HG03520 (cell line): Measurements from ENCODE around the gene TENM3.

Source experiments
- ATAC-seq: cut with Tn5 transposase; IDR thresholded peaks from one replicate; pipeline ENCODE4 v1.9.1; 2021; ENCODE audit warnings: mild to moderate bottlenecking, moderate library complexity; ENCODE audit not compliant: unreplicated experiment

TENM3 gene

DNA sequence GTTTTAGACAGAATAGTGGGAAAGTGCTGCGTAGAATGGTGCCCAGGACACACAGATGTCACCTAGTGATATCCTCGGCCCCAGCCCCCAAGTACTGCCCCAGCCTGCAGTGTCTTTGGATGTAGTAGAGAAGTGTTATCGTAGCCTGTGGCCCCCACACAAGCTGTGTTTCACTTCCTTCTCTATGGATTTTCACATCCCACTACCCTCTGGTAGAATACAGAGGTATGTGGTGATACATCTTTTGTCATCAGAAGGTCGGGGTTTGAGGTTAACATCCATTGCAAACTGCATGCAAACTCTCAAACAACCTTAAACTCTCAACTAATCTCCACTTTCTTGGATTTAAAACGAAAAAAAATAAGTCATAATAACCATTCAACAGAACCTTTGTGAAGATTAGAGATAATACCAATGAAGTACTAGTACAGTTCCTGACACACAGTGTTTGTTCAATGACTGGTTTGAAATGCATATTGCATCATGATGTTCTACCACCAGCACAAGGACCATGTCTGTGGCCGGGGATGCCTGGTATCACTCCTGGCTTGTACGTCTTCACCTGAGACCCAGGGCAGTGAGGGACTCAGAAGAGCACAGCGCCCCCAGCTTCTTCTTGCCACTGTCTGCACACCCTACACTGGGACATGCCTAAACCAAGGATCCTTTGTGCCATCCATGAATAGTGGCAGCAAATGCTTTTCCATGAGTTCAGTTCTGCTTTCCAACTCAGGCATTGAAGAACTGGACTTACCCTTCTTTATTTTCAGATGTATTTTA, 406.7 kb downstream of the TENM3 start:
- ATAC-seq: no peak

DNA sequence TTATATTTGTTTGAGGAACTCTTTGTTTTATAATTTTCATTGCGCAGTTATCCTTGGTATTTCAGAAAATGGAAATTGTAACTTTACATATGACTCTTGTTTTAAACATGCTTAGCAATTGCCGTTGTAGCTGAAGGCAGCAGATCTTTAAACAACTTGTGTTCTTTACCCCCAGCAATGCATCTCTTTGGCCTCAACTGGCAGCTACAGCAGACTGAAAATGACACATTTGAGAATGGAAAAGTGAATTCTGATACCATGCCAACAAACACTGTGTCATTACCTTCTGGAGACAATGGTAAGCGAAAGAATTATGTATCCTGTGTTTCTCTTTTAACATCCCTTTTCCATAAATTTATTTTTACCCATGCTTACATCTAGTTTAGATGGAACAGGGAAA, 410.4 kb downstream of the TENM3 start:
- no peak for ATAC-seq

DNA sequence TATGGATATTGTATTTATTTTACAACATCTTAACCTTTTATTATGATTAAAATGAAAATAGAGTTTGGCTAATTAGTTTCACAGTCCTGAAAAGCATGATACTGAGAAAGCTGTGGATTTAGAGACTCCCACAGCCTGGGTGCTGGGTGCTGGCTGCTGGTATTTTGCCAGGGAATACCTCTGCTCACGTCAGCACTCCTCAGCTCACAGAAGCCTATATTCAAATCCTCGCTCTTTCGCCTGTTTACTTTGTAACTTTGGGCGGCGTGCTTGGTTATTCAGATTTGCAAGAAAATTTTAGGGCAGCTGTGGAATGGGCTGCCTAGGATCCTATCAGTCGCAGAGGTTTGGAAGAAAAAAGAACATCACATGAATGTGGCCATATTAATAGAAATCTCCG, 412.1 kb downstream of the TENM3 start:
- ATAC-seq: no peak

DNA sequence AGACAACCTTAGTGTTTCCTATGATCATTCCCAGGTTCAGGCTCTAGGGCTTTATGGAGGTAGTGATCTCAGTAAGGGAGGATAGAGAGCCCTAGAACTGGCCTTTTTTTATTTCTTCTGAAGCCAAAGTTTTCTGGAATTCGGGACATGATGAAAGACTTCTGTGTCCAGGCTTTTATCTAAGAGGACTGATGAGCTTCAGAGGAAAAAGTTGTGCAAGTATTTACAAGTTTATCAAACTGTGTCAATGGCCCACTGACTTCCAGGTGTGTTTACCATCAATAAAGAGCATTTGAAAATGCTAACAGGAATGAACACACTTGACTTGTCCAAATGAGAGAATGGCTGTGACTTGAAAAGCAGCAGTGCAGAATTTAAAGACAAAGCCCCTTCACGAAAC, 419.3 kb downstream of the TENM3 start:
- ATAC-seq: no peak

DNA sequence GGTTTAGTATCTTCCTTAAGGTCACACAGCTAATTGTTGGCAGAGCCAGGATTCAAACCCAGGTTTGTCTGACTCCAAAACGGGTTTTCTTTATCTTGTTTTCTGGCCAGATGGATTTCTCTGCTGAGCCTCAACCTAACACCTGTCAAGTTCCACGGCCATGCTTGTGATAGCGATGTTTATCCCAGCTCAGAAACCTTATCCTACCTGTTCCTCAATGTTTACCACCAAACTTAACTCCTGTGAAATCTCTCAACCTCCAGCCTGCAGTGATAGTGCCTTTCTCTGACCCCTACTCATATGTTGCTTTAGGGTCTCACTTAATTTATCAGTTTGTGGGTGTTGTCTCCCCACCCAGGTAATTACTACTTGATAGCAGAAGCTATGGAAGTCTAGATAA, 428.0 kb downstream of the TENM3 start:
- ATAC-seq: no peak

DNA sequence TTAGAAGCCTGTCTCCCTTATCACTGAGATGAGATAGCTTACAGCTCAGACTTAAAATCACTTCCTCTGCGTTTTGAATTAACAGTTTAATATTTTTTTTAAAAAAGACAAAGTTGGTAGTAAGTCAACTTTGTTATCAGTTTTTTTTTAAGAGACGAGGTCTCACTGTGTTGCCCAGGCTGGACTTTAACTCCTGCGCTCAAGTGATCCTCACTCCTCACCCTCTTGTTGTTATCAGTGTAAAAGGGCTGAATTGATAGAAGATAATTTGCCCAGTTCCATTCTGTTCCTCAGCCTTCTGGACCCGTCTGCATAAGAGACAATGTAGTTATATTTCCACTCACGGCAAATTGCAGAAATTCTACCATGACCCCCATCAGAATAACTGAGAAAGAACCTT, 428.5 kb downstream of the TENM3 start:
- ATAC-seq: no peak

DNA sequence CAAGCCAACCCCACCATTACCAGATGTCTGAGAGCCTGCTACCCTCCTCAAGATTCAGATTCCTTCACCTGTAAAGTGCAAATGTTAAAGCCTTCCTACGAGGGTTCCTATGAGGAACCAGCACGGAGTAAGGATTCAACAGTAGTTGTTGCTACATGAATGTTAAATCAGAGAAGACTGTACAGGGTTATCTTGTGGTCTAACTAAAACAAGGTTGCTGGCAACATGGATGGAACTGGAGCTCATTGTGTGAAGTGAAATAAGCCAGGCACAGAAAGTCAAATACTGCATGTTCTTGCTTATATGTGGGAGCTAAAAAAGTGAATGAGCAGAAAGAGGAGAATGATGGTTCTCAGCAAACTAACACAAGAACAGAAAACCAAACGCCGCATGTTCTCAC, 435.4 kb downstream of the TENM3 start:
- ATAC-seq: no peak

DNA sequence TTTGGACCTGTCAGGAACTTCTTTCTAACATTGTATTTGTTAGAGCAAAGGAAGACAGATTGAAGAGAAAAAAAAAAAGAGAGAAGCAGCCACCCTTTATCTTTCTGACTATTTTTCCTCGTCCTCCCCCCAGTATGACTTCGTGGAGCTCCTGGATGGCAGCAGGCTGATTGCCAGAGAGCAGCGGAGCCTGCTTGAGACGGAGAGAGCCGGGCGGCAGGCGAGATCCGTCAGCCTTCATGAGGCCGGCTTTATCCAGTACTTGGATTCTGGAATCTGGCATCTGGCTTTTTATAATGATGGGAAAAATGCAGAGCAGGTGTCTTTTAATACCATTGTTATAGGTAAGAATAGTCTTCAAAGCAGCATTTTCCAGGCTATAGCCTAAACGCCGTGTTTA, 436.3 kb downstream of the TENM3 start:
- ATAC-seq: no peak

DNA sequence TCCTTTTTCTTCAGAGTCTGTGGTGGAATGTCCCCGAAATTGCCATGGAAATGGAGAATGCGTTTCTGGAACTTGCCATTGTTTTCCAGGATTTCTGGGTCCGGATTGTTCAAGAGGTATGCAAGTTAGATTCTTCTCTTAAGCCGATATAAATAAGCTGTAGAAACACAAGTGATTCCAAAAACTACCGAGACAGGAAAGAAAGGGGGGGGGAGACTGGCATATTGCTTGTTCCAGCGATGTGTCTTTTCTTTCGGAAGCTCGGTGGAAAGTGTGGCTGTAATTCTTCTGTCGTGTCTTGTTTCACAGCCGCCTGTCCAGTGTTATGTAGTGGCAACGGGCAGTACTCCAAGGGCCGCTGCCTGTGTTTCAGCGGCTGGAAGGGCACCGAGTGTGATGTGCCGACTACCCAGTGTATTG, 437.0 kb downstream of the TENM3 start:
- no peak for ATAC-seq

DNA sequence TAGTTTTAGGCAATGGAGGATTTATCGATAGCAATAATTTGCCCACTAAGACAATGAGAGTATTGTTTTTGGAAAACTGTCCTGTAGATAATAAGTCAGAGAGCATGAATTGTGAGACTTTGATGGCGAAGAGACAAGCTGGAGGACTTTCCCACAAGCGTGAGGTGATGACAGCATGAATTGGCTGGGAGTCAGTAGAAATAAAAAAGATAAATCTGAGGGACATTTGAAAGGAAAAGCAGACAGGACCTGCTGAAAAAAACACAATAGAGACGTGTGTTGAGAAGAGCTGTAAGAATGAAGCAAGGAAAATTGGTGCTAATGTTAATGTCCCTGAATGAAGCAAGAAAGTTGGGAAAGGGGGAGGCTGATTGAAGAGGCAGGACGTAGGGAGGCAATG, 440.5 kb downstream of the TENM3 start:
- ATAC-seq: no peak

DNA sequence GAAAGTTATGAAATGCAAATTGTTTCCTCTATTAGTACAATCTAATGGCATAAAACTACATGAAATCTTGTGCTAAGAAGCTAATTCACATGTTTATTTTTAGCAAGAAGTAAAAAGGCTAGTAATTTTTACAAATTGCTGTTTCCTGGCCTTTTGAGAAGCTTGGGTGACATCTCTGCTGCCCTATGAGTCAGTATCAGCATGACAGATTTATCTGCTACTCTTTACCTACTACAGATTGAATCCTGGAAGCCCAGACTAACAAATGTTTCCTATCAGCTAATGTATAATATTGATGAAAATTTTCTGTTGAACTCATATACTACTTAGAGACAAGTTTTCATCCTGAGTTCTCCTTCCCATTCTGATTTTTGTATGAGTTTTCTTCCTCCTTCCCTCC, 441.6 kb downstream of the TENM3 start:
- ATAC-seq: no peak

DNA sequence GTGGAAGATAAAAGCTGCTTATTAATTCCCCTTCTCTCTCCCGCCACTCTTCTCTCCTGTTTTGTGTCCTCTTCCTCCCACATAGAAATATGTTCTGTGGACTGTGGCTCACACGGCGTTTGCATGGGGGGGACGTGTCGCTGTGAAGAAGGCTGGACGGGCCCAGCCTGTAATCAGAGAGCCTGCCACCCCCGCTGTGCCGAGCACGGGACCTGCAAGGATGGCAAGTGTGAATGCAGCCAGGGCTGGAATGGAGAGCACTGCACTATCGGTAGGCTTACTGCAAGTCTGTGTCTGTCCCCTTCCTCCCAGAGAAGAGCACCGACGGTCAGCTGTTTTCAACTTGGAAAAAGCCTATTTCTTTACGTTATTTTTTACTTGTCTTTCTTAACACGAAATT, 444.9 kb downstream of the TENM3 start:
- ATAC-seq: no peak

DNA sequence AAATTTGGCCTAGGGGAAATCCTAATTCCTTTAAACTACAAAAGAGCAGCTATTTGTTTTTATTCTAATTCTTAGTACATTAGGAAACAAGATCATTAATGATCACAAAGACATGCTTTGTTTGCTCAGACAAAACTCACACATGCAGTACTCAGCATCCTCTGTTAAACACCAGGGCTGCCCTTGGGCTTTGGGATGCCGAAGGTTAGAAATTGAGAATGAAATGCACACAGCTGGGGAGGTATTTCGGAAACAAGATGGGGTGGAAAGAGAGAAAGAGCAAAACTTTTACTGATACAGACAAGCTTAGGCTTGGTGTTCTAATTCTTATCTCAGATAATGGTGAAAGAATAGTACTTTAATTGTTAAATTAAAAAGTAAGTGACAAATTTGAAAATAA, 451.3 kb downstream of the TENM3 start:
- ATAC-seq: no peak

DNA sequence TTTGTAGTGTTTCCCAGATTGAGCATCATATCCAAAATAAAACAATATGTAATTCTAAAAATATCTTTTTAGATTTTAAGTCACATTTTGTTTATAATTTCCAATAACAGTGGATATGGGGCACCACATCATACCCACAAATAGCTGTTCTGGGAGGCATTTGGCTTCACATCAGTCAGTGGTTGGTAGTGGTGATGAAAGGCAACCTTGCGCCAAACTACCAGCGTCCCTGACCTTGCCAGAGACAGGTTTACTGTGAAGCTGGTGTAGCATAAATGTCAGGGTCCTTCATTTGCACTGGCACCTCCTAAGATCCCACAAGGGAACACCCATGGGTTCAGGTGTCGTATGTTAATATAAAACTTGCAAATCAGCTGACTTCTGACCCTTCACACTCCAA, 451.8 kb downstream of the TENM3 start:
- ATAC-seq: no peak

DNA sequence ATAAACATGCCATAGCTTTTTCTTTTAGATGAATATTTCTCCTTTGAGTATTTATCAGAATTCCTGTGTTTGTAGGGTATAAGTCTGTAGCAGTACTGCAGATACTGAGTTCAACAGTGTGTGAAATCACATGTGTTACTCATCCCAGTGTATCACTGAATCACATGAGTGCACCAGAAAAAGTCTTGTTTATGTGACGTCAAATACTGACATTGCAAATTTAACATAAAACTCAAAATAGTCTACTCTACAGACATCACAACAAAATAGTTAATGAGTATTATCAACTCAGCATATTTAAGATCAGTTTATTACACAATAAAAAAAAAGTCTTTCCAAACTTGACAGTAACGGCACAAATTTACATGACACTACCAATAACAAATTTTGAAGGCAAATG, 452.6 kb downstream of the TENM3 start:
- no peak for ATAC-seq

DNA sequence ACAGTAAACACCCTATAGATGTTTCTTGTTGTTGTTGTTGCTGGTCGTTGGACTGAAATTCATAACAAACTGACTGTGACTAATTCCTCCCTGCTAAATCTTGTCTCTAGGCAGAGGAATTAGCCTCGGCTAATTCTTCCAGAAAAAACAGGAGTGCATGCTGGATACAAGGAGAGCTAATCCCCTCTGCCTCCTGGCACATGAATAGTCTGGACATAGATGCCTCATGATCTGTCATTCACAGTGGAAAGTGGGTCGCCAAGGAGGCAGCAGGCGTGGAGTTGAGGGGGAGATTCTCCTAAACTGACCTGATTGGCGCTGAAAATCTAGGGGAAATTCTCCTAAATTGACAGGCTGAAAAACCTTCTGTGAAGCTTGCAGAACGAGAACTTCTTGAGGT, 453.9 kb downstream of the TENM3 start:
- ATAC-seq: no peak

DNA sequence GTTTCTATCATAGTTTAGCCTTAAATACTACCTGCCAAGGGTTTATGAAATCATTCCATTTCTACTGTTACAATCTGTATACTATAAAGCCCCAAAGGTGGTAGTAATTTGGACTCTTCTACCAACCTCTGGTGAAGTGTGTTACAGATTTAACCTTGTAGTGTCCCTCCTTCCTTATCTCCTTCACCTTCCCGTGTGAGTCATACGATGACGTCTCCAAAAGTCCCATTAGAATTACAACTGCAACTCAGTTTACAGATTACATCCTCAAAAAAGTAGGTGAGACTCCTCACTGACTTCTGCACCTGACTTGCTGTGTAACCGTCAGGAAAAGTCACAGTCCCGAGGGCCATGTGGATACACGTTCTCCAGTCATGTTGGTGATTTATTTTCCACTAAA, 455.0 kb downstream of the TENM3 start:
- no peak for ATAC-seq

DNA sequence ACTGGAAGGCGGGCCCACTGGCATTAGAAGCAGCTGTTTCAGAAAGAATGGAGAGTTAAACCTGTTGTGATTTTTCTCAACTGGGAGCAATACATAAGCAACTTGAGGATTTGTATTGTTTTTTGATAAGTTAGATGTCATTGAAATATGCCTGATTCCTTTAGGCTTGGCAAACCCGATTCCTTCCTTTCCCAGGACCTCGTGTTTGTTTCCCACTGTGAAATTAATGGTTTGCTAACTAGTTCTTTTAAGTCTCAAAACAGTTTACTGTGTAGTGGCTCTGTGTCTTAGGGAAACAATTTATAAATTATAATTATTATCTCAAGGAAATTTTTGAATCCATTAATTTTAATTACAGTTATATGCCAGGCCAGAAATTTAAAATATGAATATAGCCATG, 456.0 kb downstream of the TENM3 start:
- no peak for ATAC-seq

DNA sequence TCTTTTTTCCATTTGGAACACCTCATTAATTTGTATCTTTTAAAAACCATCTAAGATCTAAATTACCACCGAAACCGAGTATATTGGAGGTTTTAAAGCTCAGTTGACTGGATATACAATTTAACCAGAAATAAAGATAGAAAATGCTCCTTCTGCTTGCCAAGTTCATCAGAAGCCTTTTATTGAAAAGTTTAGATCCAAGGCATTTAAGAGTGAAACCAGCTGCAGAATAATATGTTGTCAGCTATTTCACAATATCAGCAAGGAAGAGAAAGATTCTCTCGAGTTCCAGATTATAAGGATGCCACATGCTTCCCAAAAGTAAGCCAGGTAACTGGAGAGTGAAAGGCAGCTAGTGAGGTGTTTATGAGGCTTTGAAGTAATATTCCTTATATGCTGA, 456.6 kb downstream of the TENM3 start:
- ATAC-seq: no peak

DNA sequence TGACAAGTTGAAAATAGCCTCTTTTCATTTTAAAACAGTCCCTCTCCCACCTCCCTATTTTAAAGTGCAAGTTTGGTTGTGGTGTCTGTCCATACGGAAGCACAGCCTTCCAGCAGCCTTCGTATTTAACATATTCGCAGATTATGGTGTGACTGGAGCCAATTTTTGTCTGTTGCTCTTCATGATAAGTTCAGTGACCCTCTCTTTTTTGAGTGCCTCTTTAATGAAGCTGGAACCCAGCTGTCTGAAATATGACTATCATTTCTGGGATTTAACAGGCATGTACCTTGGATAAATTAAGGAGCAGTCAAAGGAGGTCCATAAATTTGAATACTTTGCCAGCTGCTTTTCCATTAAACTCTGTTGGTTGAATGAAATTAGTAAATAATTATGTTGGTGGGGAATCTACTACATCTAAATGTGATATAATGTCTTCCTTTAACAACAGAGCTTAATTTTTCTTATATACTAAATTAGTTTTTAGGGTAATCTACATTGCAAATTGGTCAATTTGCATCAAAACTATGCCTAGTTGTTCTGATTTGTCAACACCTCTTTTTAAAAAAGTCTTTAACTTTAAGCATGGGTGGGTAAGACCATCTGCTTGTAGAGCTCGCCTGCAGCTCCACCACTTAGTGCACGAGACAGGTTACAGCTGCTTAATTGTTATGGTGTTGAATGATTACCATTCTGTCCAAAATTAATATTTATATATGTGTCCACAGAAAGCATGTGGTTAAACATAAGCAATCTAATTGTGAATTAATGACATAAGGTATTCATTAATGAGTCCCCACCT, 457.4 kb downstream of the TENM3 start:
- no peak for ATAC-seq

DNA sequence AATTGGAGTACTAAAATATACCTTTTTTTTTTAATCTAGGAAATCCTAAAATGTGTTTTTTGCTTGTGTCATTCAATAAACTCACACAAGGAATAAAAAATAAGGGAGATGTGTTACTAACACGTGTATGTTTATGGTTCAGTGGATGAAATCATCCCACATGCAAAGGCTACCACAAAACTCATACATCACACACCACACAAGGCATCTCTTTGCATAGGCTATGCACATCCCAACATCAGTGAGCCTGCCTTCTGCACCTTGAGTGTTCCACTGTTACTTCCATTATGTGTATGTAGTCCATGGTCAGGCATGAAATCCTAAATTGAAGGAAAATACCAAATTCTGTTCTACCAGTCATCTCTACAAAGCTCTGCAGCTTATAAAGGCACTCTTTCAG, 460.9 kb downstream of the TENM3 start:
- no peak for ATAC-seq

DNA sequence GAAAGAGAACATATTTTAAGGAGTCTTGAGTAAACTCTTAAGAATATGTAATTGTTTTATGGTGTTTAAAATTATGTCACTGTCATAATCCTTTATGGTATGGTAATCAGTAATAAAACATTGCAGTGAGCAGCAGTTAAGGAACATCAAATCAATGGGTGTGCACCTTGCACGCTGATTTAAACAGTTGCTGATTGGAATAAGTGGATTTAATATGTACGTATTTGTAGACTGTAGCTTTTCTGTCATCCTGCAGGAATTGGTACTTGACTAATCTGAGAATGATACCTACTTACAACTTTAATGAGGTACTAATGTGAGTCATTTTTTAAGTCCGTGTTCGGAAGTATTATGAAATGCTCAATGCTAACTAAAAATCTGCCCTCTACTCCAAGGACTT, 461.7 kb downstream of the TENM3 start:
- no peak for ATAC-seq

DNA sequence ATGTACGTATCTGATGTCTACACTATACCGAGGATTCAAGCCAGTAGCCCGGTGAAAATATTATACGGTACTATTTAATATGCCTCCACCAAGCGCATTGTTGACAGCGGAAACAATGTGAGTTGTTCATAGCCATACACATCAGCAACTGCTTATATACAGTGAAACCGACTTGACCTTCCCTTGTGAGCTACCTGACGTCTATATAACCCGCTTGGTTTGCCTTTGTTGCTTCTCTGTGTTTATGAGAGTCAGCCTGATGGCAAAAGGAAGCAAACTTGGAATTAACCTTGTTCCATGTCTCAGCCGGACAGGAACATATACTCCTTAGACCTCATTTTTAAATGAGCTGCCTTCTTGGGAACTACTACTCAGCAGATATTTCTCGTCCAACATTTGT, 462.2 kb downstream of the TENM3 start:
- ATAC-seq: no peak
